Right ventricle myocardium superior (tissue), 1 donor: ENCODE results near the gene TLX3. TPM values are rescaled to one million over a fixed set of nuclear protein-coding genes. Genes with fewer than 3 reads are reported as not detected.
"Not testable (repeated sequence)": the region's sequence is repeated elsewhere in the genome, so short reads cannot be mapped to it uniquely, and the experiment has no call there.

Experiments
- ATAC-seq: fragments of 200-7000 bp; cut with Tn5 transposase; one replicate; pipeline ENCODE4 v1.9.1; 2020; ENCODE audit warnings: mild to moderate bottlenecking; ENCODE audit not compliant: poor library complexity
- DNase-seq: peaks from one replicate; pipeline ENCODE4 v3.0.0-alpha.2; 2020
- intact Hi-C: fragments of 100-400 bp; cut with DNase I; formaldehyde crosslinking; loops from one replicate; pipeline ENCODE4 v1.11.2; 2022
- total RNA-seq: library from RNA; stranded (reverse); fragmentation: NEBNext Ultra II Directional; extraction: Animal tissue kit (Norgen Biotek cat#: 25700); gene quantifications from one replicate; pipeline ENCODE4 v1.2.1, GENCODE V29; 2021
- donor health status: DM: no; HTN: yes; CAD: no; lungs with severe emphysema.

TLX3 gene
- total RNA-seq, 1 donor from 2014 or later: not detected

GRCh38 chr5:171357843-171358242 lies 48.8 kb downstream of the TLX3 start:
- no peak for DNase-seq
- intact Hi-C loops: no loop called here
- no peak for ATAC-seq

GRCh38 chr5:171361151-171361550 lies 52.1 kb downstream of the TLX3 start:
- intact Hi-C loops, DNase-seq, ATAC-seq: not testable (repeated sequence)

Other genes starting within 250 kb of the TLX3 start
- gene NPM1, start 78.6 kb downstream of the TLX3 start, total RNA-seq: 342 TPM
- gene FGF18, start 110.4 kb downstream of the TLX3 start, total RNA-seq: 5.8 TPM